Peyer's patch (tissue), 4 donors: ENCODE results near the gene C16orf89. TPM values are rescaled to one million over a fixed set of nuclear protein-coding genes. Genes with fewer than 3 reads are reported as not detected.

Source experiments
- DNase-seq, 3 donors: peaks; one replicate each; pipeline ENCODE4 v3.0.0-alpha.2; 2017 to 2019
- H3K27ac ChIP-seq, 4 donors: fragments of 200-600 bp; sonication (generic); one replicate each; pipeline ENCODE4 v1.5.1; 2016 to 2019
- H3K27me3 ChIP-seq, 2 donors: fragments of 200-600 bp; sonication (generic); one replicate each; pipeline ENCODE4 v1.5.1; 2019
- H3K36me3 ChIP-seq, 3 donors: fragments of 200-600 bp; sonication (generic); one replicate each; pipeline ENCODE4 v1.5.1; 2016 to 2019
- H3K4me1 ChIP-seq, 4 donors: fragments of 200-600 bp; sonication (generic); one replicate each; pipeline ENCODE4 v1.5.1; 2016 to 2019
- H3K4me3 ChIP-seq, 4 donors: fragments of 200-600 bp; sonication (generic); 1 replicate in 3 of 4; 2 replicates in 1 of 4; pipeline ENCODE4 v1.5.1; 2016 to 2019; ENCODE audit warnings: mild to moderate bottlenecking in 1 of 4
- H3K9me3 ChIP-seq, 4 donors: fragments of 200-600 bp; sonication (generic); one replicate each; pipeline ENCODE4 v1.5.1; 2016 to 2019; ENCODE audit warnings: mild to moderate bottlenecking in 1 of 4
- CTCF ChIP-seq, 6 experiments: fragments of 450-650 bp in 4 of 6; fragments of 200-600 bp in 2 of 6; sonication (generic) in 1 of 6; IDR thresholded peaks; one replicate each; pipeline ENCODE4 v1.5.1; 2017 to 2019; ENCODE audit warnings: antibody characterized with exemption in 6 of 6, mild to moderate bottlenecking in 3 of 6, moderate library complexity in 1 of 6
- POLR2A ChIP-seq, 2 donors: fragments of 450-650 bp; IDR thresholded peaks; one replicate each; pipeline ENCODE4 v1.5.1; 2017; ENCODE audit warnings: antibody characterized with exemption in 2 of 2, mild to moderate bottlenecking in 2 of 2, moderate library complexity in 2 of 2
- total RNA-seq, 4 donors: library from RNA; depleted of rRNA; stranded (reverse); fragments of >200 nt; gene quantifications; one replicate each; pipeline ENCODE4 v1.1.0, GENCODE V29; 2016

The C16orf89 gene
- total RNA-seq, 4 donors from 2014 or later, result 0.80 to 1.4 TPM; not detected in 2

- H3K27me3 ChIP-seq, result no peaks in the 10 kb centered on the region
- DNase-seq, result no peak
- no peak overlapping the region for H3K4me3 ChIP-seq
- TF ChIP-seq POLR2A (IDR thresholded peaks at IDR 0.05) (no peak), CTCF (IDR thresholded peaks at IDR 0.05) (no peak)
- H3K4me1 ChIP-seq, result peaks cover 0 to 18% (median 4%) of the 10 kb centered on the region in 4 donors
- H3K36me3 ChIP-seq, result peaks cover 0 to 26% (median 0%) of the 10 kb centered on the region in 3 donors
- H3K27ac ChIP-seq, result no peak overlapping the region
- H3K9me3 ChIP-seq, result no peaks in the 10 kb centered on the region
These were observed 35.4 kb downstream of the C16orf89 start for GRCh38 chr16:5030251-5030870.

- Histone ChIP-seq H3K4me3 (no peak overlapping the region), H3K4me1 (peaks cover 0 to 10% (median 1%) of the 10 kb centered on the region in 4 donors), H3K36me3 (peaks cover 0 to 31% (median 0%) of the 10 kb centered on the region in 3 donors), H3K9me3 (no peaks in the 10 kb centered on the region), H3K27me3 (no peaks in the 10 kb centered on the region), H3K27ac (no peak overlapping the region)
- DNase-seq, result no peak
- TF ChIP-seq CTCF (IDR thresholded peaks at IDR 0.05), result no peak
- TF ChIP-seq POLR2A (IDR thresholded peaks at IDR 0.05), result no peak
These were observed 36.7 kb downstream of the C16orf89 start for GRCh38 chr16:5028950-5029475.

GRCh38 chr16:5027575-5028235 is 38.1 kb downstream of the C16orf89 start:
- no peak for TF ChIP-seq CTCF (IDR thresholded peaks at IDR 0.05)
- no peak for TF ChIP-seq POLR2A (IDR thresholded peaks at IDR 0.05)
- H3K9me3 ChIP-seq, result no peaks in the 10 kb centered on the region
- no peak overlapping the region for H3K4me3 ChIP-seq
- peaks cover 0 to 31% (median 0%) of the 10 kb centered on the region in 3 donors for H3K36me3 ChIP-seq
- no peak for DNase-seq
- peaks cover 0 to 6% (median 1%) of the 10 kb centered on the region in 4 donors for H3K4me1 ChIP-seq
- no peaks in the 10 kb centered on the region for H3K27me3 ChIP-seq
- H3K27ac ChIP-seq, result no peak overlapping the region

GRCh38 chr16:5027086-5027485 is 38.7 kb downstream of the C16orf89 start:
- peaks cover 0 to 31% (median 0%) of the 10 kb centered on the region in 3 donors for H3K36me3 ChIP-seq
- no peaks in the 10 kb centered on the region for H3K9me3 ChIP-seq
- peaks cover 0 to under 1% (median under 1%) of the 10 kb centered on the region in 4 donors for H3K4me1 ChIP-seq
- TF ChIP-seq POLR2A (IDR thresholded peaks at IDR 0.05) (no peak), CTCF (IDR thresholded peaks at IDR 0.05) (no peak)
- H3K27ac ChIP-seq, result no peak overlapping the region
- DNase-seq, result no peak
- no peaks in the 10 kb centered on the region for H3K27me3 ChIP-seq
- no peak overlapping the region for H3K4me3 ChIP-seq

GRCh38 chr16:5026664-5027063 is 39.1 kb downstream of the C16orf89 start:
- Histone ChIP-seq H3K27me3 (no peaks in the 10 kb centered on the region), H3K27ac (no peak overlapping the region), H3K4me1 (no peaks in the 10 kb centered on the region), H3K9me3 (no peaks in the 10 kb centered on the region), H3K4me3 (no peak overlapping the region), H3K36me3 (peaks cover 0 to 31% (median 0%) of the 10 kb centered on the region in 3 donors)
- TF ChIP-seq CTCF (IDR thresholded peaks at IDR 0.05) (no peak), POLR2A (IDR thresholded peaks at IDR 0.05) (no peak)
- no peak for DNase-seq
